Lower lobe of right lung (tissue), 2 donors: Measurements from ENCODE around the gene CALML5. TPM values are rescaled to one million over a fixed set of nuclear protein-coding genes. Genes with fewer than 3 reads are reported as not detected.

Source experiments
- ATAC-seq, 2 donors: fragments of 200-7000 bp; cut with Tn5 transposase; one replicate each; pipeline ENCODE4 v1.9.1; 2020 to 2022; ENCODE audit warnings: mild to moderate bottlenecking in 2 of 2, moderate library complexity in 2 of 2
- DNase-seq: peaks from one replicate; pipeline ENCODE4 v3.0.0-alpha.2; 2020
- H3K27ac ChIP-seq: fragments of 200-600 bp; one replicate; pipeline ENCODE4 v1.8.0; 2022
- H3K27me3 ChIP-seq: fragments of 200-600 bp; one replicate; pipeline ENCODE4 v1.8.0; 2022; ENCODE audit warnings: low read depth
- H3K36me3 ChIP-seq: fragments of 200-600 bp; one replicate; pipeline ENCODE4 v1.8.0; 2022; ENCODE audit warnings: mild to moderate bottlenecking
- H3K4me1 ChIP-seq: fragments of 200-600 bp; one replicate; pipeline ENCODE4 v1.8.0; 2022
- H3K4me3 ChIP-seq: fragments of 200-600 bp; one replicate; pipeline ENCODE4 v1.8.0; 2022; ENCODE audit warnings: mild to moderate bottlenecking
- H3K9me3 ChIP-seq: fragments of 200-600 bp; one replicate; pipeline ENCODE4 v1.8.0; 2022
- intact Hi-C: fragments of 100-400 bp; cut with DNase I; formaldehyde crosslinking; loops from one replicate; pipeline ENCODE4 v1.11.0; 2022
- total RNA-seq: library from RNA; stranded (reverse); fragmentation: NEBNext Ultra II Directional; extraction: Animal tissue kit (Norgen Biotek cat#: 25700); gene quantifications from one replicate; pipeline ENCODE4 v1.2.1, GENCODE V29; 2021
- TF ChIP-seq, protein P1 (sequence below): fragments of 200-600 bp; IDR thresholded peaks from one replicate; pipeline ENCODE4 v1.8.0; 2022; ENCODE audit warnings: antibody characterized with exemption, mild to moderate bottlenecking
- donor health status: DM: no; HTN: yes; CAD: no; lungs with severe emphysema.

The CALML5 gene
- total RNA-seq, 1 donor from 2014 or later = not detected

DNA sequence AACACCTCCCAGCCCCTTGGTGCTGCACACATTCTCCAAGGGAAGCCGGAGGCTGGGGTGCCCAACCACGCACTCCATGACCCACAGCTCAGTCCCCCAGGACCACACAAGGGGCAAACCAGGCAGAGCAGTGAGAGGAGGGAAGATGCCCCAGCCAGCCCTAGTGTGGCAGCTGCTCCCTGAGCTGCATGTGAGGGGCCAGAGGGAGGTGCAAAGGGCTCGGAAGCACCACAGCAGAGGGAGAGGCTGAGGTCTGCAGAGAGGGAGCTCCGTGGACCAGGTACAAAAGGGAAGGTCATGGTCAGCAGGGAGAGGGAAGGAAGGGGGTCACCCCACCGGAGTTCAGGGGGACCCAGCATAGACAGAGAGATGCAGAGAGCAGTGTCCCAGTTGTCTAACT, 1.5 kb upstream of the CALML5 start:
- H3K36me3 ChIP-seq = no peaks in the 10 kb centered on the region
- H3K4me3 ChIP-seq = no peak overlapping the region
- TF ChIP-seq, protein P1, sequence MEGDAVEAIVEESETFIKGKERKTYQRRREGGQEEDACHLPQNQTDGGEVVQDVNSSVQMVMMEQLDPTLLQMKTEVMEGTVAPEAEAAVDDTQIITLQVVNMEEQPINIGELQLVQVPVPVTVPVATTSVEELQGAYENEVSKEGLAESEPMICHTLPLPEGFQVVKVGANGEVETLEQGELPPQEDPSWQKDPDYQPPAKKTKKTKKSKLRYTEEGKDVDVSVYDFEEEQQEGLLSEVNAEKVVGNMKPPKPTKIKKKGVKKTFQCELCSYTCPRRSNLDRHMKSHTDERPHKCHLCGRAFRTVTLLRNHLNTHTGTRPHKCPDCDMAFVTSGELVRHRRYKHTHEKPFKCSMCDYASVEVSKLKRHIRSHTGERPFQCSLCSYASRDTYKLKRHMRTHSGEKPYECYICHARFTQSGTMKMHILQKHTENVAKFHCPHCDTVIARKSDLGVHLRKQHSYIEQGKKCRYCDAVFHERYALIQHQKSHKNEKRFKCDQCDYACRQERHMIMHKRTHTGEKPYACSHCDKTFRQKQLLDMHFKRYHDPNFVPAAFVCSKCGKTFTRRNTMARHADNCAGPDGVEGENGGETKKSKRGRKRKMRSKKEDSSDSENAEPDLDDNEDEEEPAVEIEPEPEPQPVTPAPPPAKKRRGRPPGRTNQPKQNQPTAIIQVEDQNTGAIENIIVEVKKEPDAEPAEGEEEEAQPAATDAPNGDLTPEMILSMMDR = no peak
- intact Hi-C loops = no loop called here
- no peak for ATAC-seq
- H3K9me3 ChIP-seq = no peaks in the 10 kb centered on the region
- H3K27me3 ChIP-seq = no peaks in the 10 kb centered on the region
- no peak overlapping the region for H3K27ac ChIP-seq
- peaks cover 23% of the 10 kb centered on the region for H3K4me1 ChIP-seq
- no peak for DNase-seq

DNA sequence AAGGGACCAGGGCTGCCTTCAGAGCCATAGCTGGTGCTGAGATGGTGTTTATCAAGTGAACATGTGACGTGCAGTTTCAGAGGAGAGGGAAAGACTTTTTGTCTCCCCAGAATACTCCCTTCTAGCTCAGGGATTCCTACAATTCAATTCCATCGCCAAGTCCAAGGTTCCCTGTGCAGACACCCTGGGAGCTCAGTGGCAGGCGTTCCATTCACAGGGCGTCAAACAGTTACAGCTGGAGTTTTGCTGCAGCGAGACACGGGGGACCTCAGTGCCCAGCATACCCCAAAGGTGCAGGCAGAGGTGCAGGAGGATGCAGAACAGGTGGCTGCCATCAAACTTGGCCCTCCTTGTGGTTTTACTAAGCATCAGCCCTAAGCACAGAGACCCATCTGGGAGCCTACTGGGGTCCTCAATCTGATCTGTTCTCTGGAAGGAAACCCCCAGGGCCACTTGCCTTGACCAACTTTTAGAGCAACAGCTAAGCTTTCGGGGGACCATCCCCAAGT, 846 bp upstream of the CALML5 start:
- Histone ChIP-seq H3K4me3 (no peak overlapping the region), H3K4me1 (peaks cover 23% of the 10 kb centered on the region), H3K27me3 (no peaks in the 10 kb centered on the region), H3K36me3 (no peaks in the 10 kb centered on the region), H3K27ac (no peak overlapping the region), H3K9me3 (no peaks in the 10 kb centered on the region)
- TF ChIP-seq, protein P1 = no peak
- DNase-seq (no peak), ATAC-seq (no peak)
- intact Hi-C loops = no loop called here

- Histone ChIP-seq H3K36me3 (no peaks in the 10 kb centered on the region), H3K27ac (no peak overlapping the region), H3K4me3 (no peak overlapping the region), H3K4me1 (peaks cover 15% of the 10 kb centered on the region), H3K27me3 (no peaks in the 10 kb centered on the region), H3K9me3 (no peaks in the 10 kb centered on the region)
- TF ChIP-seq, protein P1 = no peak
- intact Hi-C loops = no loop called here
- no peak for ATAC-seq
- no peak for DNase-seq
Measured at GRCh38 chr10:5498791-5499492, 428 bp downstream of the CALML5 start.

GRCh38 chr10:5497948-5498730, 1.2 kb downstream of the CALML5 start:
- no peak overlapping the region for H3K4me3 ChIP-seq
- intact Hi-C loops = no loop called here
- H3K27ac ChIP-seq = no peak overlapping the region
- H3K4me1 ChIP-seq = peaks cover 15% of the 10 kb centered on the region
- no peaks in the 10 kb centered on the region for H3K27me3 ChIP-seq
- DNase-seq (no peak), ATAC-seq (no peak)
- no peaks in the 10 kb centered on the region for H3K9me3 ChIP-seq
- TF ChIP-seq, protein P1 = no peak
- H3K36me3 ChIP-seq = no peaks in the 10 kb centered on the region

DNA sequence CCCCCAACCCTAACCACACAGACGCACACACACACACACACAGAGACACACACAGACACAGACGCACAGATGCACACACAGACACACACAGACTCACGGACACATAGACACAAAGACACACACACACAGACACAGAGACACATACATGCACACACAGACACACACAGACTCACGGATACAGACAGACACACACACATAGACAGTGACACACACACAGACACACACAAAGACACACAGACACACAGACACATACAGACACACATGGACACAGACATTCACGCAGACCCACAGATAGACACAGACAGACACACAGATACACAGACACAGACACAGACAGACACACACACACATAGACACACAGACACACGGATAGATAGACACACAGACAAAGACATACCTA, 2.1 kb downstream of the CALML5 start:
- no peaks in the 10 kb centered on the region for H3K27me3 ChIP-seq
- H3K9me3 ChIP-seq = no peaks in the 10 kb centered on the region
- intact Hi-C loops = no loop called here
- H3K4me1 ChIP-seq = peaks cover 7% of the 10 kb centered on the region
- DNase-seq (no peak), ATAC-seq (no peak)
- H3K36me3 ChIP-seq = no peaks in the 10 kb centered on the region
- no peak overlapping the region for H3K27ac ChIP-seq
- TF ChIP-seq, protein P1 = no peak
- H3K4me3 ChIP-seq = no peak overlapping the region
